GM23338 (cell line): Measurements from ENCODE around the gene GBX1. TPM values are rescaled to one million over a fixed set of nuclear protein-coding genes. Genes with fewer than 3 reads are reported as not detected.

ENCODE experiments used
- ATAC-seq: fragments of 200-7000 bp; cut with Tn5 transposase; 3 replicates; pipeline ENCODE4 v1.9.1; 2020
- DNase-seq: peaks from one replicate; pipeline ENCODE4 v3.0.0-alpha.2; 2015; ENCODE audit warnings: low spot score
- H2AFZ ChIP-seq: fragments of 200-600 bp; sonication (generic); 2 replicates; pipeline ENCODE4 v1.8.0; 2016; ENCODE audit warnings: antibody characterized with exemption, mild to moderate bottlenecking, moderate library complexity
- H3F3A ChIP-seq: fragments of 200-600 bp; sonication (generic); replicated peaks from 2 replicates; pipeline ENCODE4 v1.8.0; 2017; ENCODE audit warnings: antibody characterized with exemption, mixed run types, low read depth
- H3K27ac ChIP-seq: fragments of 200-600 bp; sonication (generic); 2 replicates; pipeline ENCODE4 v1.6.1; 2016; ENCODE audit warnings: low read depth
- H3K27me3 ChIP-seq: fragments of 200-600 bp; sonication (generic); 2 replicates; pipeline ENCODE4 v1.8.0; 2016; ENCODE audit warnings: mild to moderate bottlenecking, mixed run types, moderate library complexity; ENCODE audit not compliant: insufficient read depth
- H3K36me3 ChIP-seq: fragments of 200-600 bp; sonication (generic); 2 replicates; pipeline ENCODE4 v1.8.0; 2016; ENCODE audit warnings: mild to moderate bottlenecking; ENCODE audit not compliant: insufficient read depth
- H3K4me1 ChIP-seq: fragments of 200-600 bp; sonication (generic); 2 replicates; pipeline ENCODE4 v1.8.0; 2016; ENCODE audit warnings: mild to moderate bottlenecking, moderate library complexity; ENCODE audit not compliant: insufficient read depth
- H3K4me2 ChIP-seq: fragments of 200-600 bp; sonication (generic); 2 replicates; pipeline ENCODE4 v1.7.1; 2017; ENCODE audit warnings: mixed run types
- H3K4me3 ChIP-seq: fragments of 200-600 bp; sonication (generic); 2 replicates; pipeline ENCODE4 v1.6.1; 2016; ENCODE audit warnings: mixed run types
- H3K79me2 ChIP-seq: fragments of 200-600 bp; sonication (generic); replicated peaks from 2 replicates; pipeline ENCODE4 v1.8.0; 2017; ENCODE audit warnings: mild to moderate bottlenecking; ENCODE audit not compliant: insufficient read depth
- H3K9me2 ChIP-seq: fragments of 200-600 bp; sonication (generic); 2 replicates; pipeline ENCODE4 v1.8.0; 2017; ENCODE audit not compliant: insufficient read depth
- H4K20me1 ChIP-seq: fragments of 200-600 bp; sonication (generic); replicated peaks from 2 replicates; pipeline ENCODE4 v1.8.0; 2017; ENCODE audit warnings: mild to moderate bottlenecking; ENCODE audit not compliant: insufficient read depth
- H3K27ac Mint-ChIP-seq: 2 replicates; pipeline ENCODE4 v1.8.0; 2020; ENCODE audit warnings: inconsistent platforms, mild to moderate bottlenecking, moderate library complexity, mixed read lengths
- H3K27me3 Mint-ChIP-seq: 3 replicates; pipeline ENCODE4 v1.8.0; 2022; ENCODE audit warnings: low read depth, mild to moderate bottlenecking, moderate library complexity, mixed read lengths, inconsistent platforms; ENCODE audit not compliant: insufficient read depth, poor library complexity
- H3K36me3 Mint-ChIP-seq: 3 replicates; pipeline ENCODE4 v1.8.0; 2021; ENCODE audit warnings: low read depth, mild to moderate bottlenecking, inconsistent platforms, moderate library complexity, mixed read lengths
- H3K4me1 Mint-ChIP-seq: 3 replicates; pipeline ENCODE4 v1.8.0; 2020; ENCODE audit warnings: mild to moderate bottlenecking, inconsistent platforms, mixed read lengths
- H3K4me3 Mint-ChIP-seq: 3 replicates; pipeline ENCODE4 v1.8.0; 2021; ENCODE audit warnings: moderate library complexity, mild to moderate bottlenecking, inconsistent platforms, mixed read lengths
- H3K9me3 Mint-ChIP-seq: 3 replicates; pipeline ENCODE4 v1.8.0; 2020; ENCODE audit warnings: moderate library complexity, mild to moderate bottlenecking, inconsistent platforms, mixed read lengths
- ETS1 ChIP-seq: IDR thresholded peaks from 2 replicates; pipeline ENCODE4 v1.6.1; 2016; ENCODE audit warnings: antibody characterized with exemption
- EZH2phosphoT487 ChIP-seq: fragments of 200-600 bp; sonication (generic); IDR thresholded peaks from one replicate; pipeline ENCODE4 v1.8.1; 2018; ENCODE audit warnings: antibody characterized with exemption; ENCODE audit not compliant: unreplicated experiment
- JUNB ChIP-seq: IDR thresholded peaks from one replicate; pipeline ENCODE4 v1.6.1; 2016; ENCODE audit warnings: antibody characterized with exemption; ENCODE audit not compliant: unreplicated experiment
- POLR2AphosphoS5 ChIP-seq: IDR thresholded peaks from 2 replicates; pipeline ENCODE4 v1.6.1; 2016; ENCODE audit warnings: antibody characterized with exemption, low read depth
- STAT1 ChIP-seq: IDR thresholded peaks from one replicate; pipeline ENCODE4 v1.6.1; 2016; ENCODE audit warnings: antibody characterized with exemption; ENCODE audit not compliant: unreplicated experiment
- ZNF114 ChIP-seq: fragments of 250-450 bp; sonication (Bioruptor Pico); IDR thresholded peaks from 2 replicates; pipeline ENCODE4 v1.5.0; 2020; ENCODE audit warnings: mild to moderate bottlenecking, moderate library complexity
- ZNF331 ChIP-seq: fragments of 250-450 bp; sonication (Bioruptor Pico); IDR thresholded peaks from 2 replicates; pipeline ENCODE4 v1.5.0; 2020; ENCODE audit warnings: low read depth, mild to moderate bottlenecking, moderate library complexity
- ZNF462 ChIP-seq: fragments of 250-450 bp; sonication (Bioruptor Pico); IDR thresholded peaks from 2 replicates; pipeline ENCODE4 v1.5.0; 2020; ENCODE audit warnings: mild to moderate bottlenecking, moderate library complexity
- polyA plus RNA-seq: library from polyadenylated mRNA; unstranded; fragments of >200 nt; fragmentation: Nextera tagmentation; extraction: Ambion mirVana; gene quantifications from 2 replicates; pipeline ENCODE4 v1.2.1, GENCODE V29; 2016
- total RNA-seq: library from RNA; depleted of rRNA; stranded (reverse); fragments of >200 nt; shearing (Covaris generic); gene quantifications from 2 replicates; pipeline ENCODE4 v1.2.3, GENCODE V29; 2014
- TF ChIP-seq, protein P1 (sequence below), 2 experiments: fragments of 200-600 bp in 1 of 2; sonication (generic) in 1 of 2; conservative IDR thresholded peaks; 2 replicates each; pipeline versions ENCODE4 v1.5.1 to v1.6.1; 2016 to 2017; ENCODE audit warnings: antibody characterized with exemption in 2 of 2, low read depth in 2 of 2, mild to moderate bottlenecking in 2 of 2, moderate library complexity in 1 of 2

GBX1 gene
- total and polyA plus RNA-seq, 2 experiments from 2014 or later = 0.24 TPM; not detected in 1

- no peaks in the 10 kb centered on the region for H3K36me3 ChIP-seq
- ATAC-seq (peak; percentile 54), DNase-seq (peak; percentile 76)
- H3K9me2 ChIP-seq = no peaks in the 10 kb centered on the region
- peaks cover 7% of the 10 kb centered on the region for H4K20me1 ChIP-seq
- Mint-ChIP-seq H3K36me3 (peaks cover 21% of the 10 kb centered on the region), H3K4me3 (peak overlapping the region; percentile 38), H3K9me3 (no peaks in the 10 kb centered on the region), H3K4me1 (peaks cover 54% of the 10 kb centered on the region), H3K27me3 (peaks cover 19% of the 10 kb centered on the region), H3K27ac (no peak overlapping the region)
- H3K79me2 ChIP-seq = no peaks in the 10 kb centered on the region
- H3F3A ChIP-seq = 0 out of 2 replicates have a peak, but pooled peaks cover 2% of the 10 kb centered on the region
- no peak overlapping the region for H3K27ac ChIP-seq
- no peak overlapping the region for H2AFZ ChIP-seq
- H3K4me1 ChIP-seq = peaks cover 23% of the 10 kb centered on the region
- H3K27me3 ChIP-seq = peaks cover 20% of the 10 kb centered on the region
- H3K4me3 ChIP-seq = peak overlapping the region; percentile 41
- H3K4me2 ChIP-seq = peak overlapping the region; percentile 74
- TF ChIP-seq, protein P1, sequence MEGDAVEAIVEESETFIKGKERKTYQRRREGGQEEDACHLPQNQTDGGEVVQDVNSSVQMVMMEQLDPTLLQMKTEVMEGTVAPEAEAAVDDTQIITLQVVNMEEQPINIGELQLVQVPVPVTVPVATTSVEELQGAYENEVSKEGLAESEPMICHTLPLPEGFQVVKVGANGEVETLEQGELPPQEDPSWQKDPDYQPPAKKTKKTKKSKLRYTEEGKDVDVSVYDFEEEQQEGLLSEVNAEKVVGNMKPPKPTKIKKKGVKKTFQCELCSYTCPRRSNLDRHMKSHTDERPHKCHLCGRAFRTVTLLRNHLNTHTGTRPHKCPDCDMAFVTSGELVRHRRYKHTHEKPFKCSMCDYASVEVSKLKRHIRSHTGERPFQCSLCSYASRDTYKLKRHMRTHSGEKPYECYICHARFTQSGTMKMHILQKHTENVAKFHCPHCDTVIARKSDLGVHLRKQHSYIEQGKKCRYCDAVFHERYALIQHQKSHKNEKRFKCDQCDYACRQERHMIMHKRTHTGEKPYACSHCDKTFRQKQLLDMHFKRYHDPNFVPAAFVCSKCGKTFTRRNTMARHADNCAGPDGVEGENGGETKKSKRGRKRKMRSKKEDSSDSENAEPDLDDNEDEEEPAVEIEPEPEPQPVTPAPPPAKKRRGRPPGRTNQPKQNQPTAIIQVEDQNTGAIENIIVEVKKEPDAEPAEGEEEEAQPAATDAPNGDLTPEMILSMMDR (conservative IDR thresholded peaks at IDR 0.05; ENCODE audit: low read depth in 2 of 2) = peak; percentile 10 to 53; a peak in 2 of 4 replicates
- TF ChIP-seq JUNB (no peak), POLR2AphosphoS5 (0 out of 2 replicates have a peak, but pooled peaks have one; percentile 15), ZNF114 (CRISPR knock-in tag) (no peak)
These were observed 29.2 kb downstream of the GBX1 start for GRCh38 chr7:151138153-151138851.

DNA sequence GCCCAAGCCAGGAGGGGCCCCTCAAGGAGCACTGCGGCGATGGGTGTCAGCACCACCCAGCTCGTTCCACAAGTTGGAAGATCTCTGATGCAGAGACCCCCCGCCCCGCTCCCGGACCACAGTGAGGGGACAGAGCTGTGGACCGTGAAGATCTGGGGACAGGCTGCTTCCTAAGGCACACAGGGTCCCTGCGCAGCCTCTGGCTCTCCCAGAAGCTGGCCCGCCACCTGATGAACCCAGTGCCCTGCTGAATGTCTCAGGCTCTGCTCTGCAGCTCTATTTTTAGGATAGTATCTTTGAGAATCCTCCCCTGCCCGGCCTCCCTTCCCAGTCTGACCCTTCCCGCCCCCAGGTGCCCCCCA, 29.7 kb downstream of the GBX1 start:
- peak overlapping the region; percentile 74 for H3K4me2 ChIP-seq
- Mint-ChIP-seq H3K9me3 (no peaks in the 10 kb centered on the region), H3K36me3 (peaks cover 19% of the 10 kb centered on the region), H3K27ac (no peak overlapping the region), H3K27me3 (peaks cover 19% of the 10 kb centered on the region), H3K4me3 (no peak overlapping the region; the same call in 2 of the 3 replicates), H3K4me1 (peaks cover 49% of the 10 kb centered on the region)
- H3F3A ChIP-seq = 0 out of 2 replicates have a peak, but pooled peaks cover 2% of the 10 kb centered on the region
- H3K79me2 ChIP-seq = no peaks in the 10 kb centered on the region
- no peak overlapping the region for H2AFZ ChIP-seq
- peaks cover 23% of the 10 kb centered on the region for H3K4me1 ChIP-seq
- ATAC-seq = peak; percentile 4
- no peaks in the 10 kb centered on the region for H3K36me3 ChIP-seq
- no peak for DNase-seq
- H3K9me2 ChIP-seq = no peaks in the 10 kb centered on the region
- peaks cover 20% of the 10 kb centered on the region for H3K27me3 ChIP-seq
- H3K4me3 ChIP-seq = peak overlapping the region; percentile 41
- no peak overlapping the region for H3K27ac ChIP-seq
- H4K20me1 ChIP-seq = peaks cover 7% of the 10 kb centered on the region
- TF ChIP-seq EZH2phosphoT487 = no peak
- TF ChIP-seq STAT1 = no peak
- no peak for TF ChIP-seq JUNB
- TF ChIP-seq ZNF462 (CRISPR knock-in tag) = no peak
- no peak for TF ChIP-seq ETS1
- TF ChIP-seq, protein P1 (conservative IDR thresholded peaks at IDR 0.05; ENCODE audit: low read depth in 2 of 2) = no peak
- TF ChIP-seq ZNF331 (CRISPR knock-in tag) = no peak
